Neural progenitor cell (in vitro differentiated cells): ENCODE measurements around the gene KITLG. TPM values are rescaled to one million over a fixed set of nuclear protein-coding genes. Genes with fewer than 3 reads are reported as not detected.
A peak's percentile ranks its signal among the peaks of the same experiment; 100 is the strongest.

ENCODE experiments used
- DNase-seq: peaks from one replicate; pipeline ENCODE4 v3.0.0-alpha.2; 2016; ENCODE audit warnings: low spot score
- H2AFZ ChIP-seq: fragments of 200-600 bp; sonication (generic); replicated peaks from 2 replicates; pipeline ENCODE4 v1.6.1; 2016; ENCODE audit warnings: antibody characterized with exemption
- H3F3A ChIP-seq: fragments of 200-600 bp; sonication (generic); 2 replicates; pipeline ENCODE4 v1.6.1; 2016; ENCODE audit warnings: antibody characterized with exemption, low read depth
- H3K27ac ChIP-seq: fragments of 200-600 bp; sonication (generic); 2 replicates; pipeline ENCODE4 v1.5.1; 2016; ENCODE audit warnings: mild to moderate bottlenecking
- H3K27me3 ChIP-seq: fragments of 200-600 bp; sonication (generic); 2 replicates; pipeline ENCODE4 v1.6.1; 2016; ENCODE audit warnings: mild to moderate bottlenecking, moderate library complexity
- H3K36me3 ChIP-seq: fragments of 200-600 bp; sonication (generic); 2 replicates; pipeline ENCODE4 v1.5.1; 2016
- H3K4me1 ChIP-seq: fragments of 200-600 bp; sonication (generic); 2 replicates; pipeline ENCODE4 v1.6.1; 2016; ENCODE audit warnings: mixed run types
- H3K4me2 ChIP-seq: fragments of 200-600 bp; sonication (generic); 2 replicates; pipeline ENCODE4 v1.6.1; 2016
- H3K4me3 ChIP-seq: fragments of 200-600 bp; sonication (generic); 2 replicates; pipeline ENCODE4 v1.5.1; 2016
- H3K79me2 ChIP-seq: fragments of 200-600 bp; sonication (generic); 2 replicates; pipeline ENCODE4 v1.6.1; 2016; ENCODE audit warnings: low read depth
- H3K9ac ChIP-seq: fragments of 200-600 bp; sonication (generic); 2 replicates; pipeline ENCODE4 v1.6.1; 2016
- H3K9me3 ChIP-seq: fragments of 200-600 bp; sonication (generic); 2 replicates; pipeline ENCODE4 v1.5.1; 2016; ENCODE audit warnings: low read depth
- H4K20me1 ChIP-seq: fragments of 200-600 bp; sonication (generic); 2 replicates; pipeline ENCODE4 v1.6.1; 2016; ENCODE audit warnings: low read depth
- H3K27ac Mint-ChIP-seq: 3 replicates; pipeline ENCODE4 v1.8.0; 2021; ENCODE audit warnings: mixed read lengths
- H3K27me3 Mint-ChIP-seq: 2 replicates; pipeline ENCODE4 v1.8.0; 2022; ENCODE audit warnings: low read depth, mild to moderate bottlenecking, inconsistent platforms, moderate library complexity, mixed read lengths; ENCODE audit not compliant: insufficient read depth
- H3K36me3 Mint-ChIP-seq: 3 replicates; pipeline ENCODE4 v1.8.0; 2021; ENCODE audit warnings: mixed read lengths
- H3K4me1 Mint-ChIP-seq: 3 replicates; pipeline ENCODE4 v1.8.0; 2021; ENCODE audit warnings: mixed read lengths
- H3K4me3 Mint-ChIP-seq: 3 replicates; pipeline ENCODE4 v1.8.0; 2021; ENCODE audit warnings: mild to moderate bottlenecking, moderate library complexity, mixed read lengths
- H3K9me3 Mint-ChIP-seq: 3 replicates; pipeline ENCODE4 v1.8.0; 2020; ENCODE audit warnings: mixed read lengths
- CTCF ChIP-seq: fragments of 200-600 bp; sonication (generic); IDR thresholded peaks from 2 replicates; pipeline ENCODE4 v1.5.1; 2017; ENCODE audit warnings: antibody characterized with exemption, mild to moderate bottlenecking
- EZH2 ChIP-seq: fragments of 200-600 bp; sonication (generic); IDR thresholded peaks from 2 replicates; pipeline ENCODE4 v1.6.1; 2017; ENCODE audit warnings: antibody characterized with exemption, mild to moderate bottlenecking, moderate library complexity
- EZH2phosphoT487 ChIP-seq: fragments of 200-600 bp; sonication (generic); IDR thresholded peaks from 2 replicates; pipeline ENCODE4 v1.6.1; 2017; ENCODE audit warnings: antibody characterized with exemption
- total RNA-seq: library from RNA; depleted of rRNA; stranded (reverse); fragments of >200 nt; gene quantifications from 2 replicates; pipeline ENCODE4 v1.2.3, GENCODE V29; 2015; ENCODE audit warnings: low replicate concordance

Gene KITLG
- total RNA-seq, 1 donor from 2014 or later: 1.0 TPM

- H3K9ac ChIP-seq: no peak overlapping the region
- DNase-seq: peak; percentile 33
- peaks cover 29% of the 10 kb centered on the region for H3K4me1 Mint-ChIP-seq
- H3K36me3 Mint-ChIP-seq: peaks cover 2% of the 10 kb centered on the region
- H3K4me2 ChIP-seq: no peak overlapping the region
- no peaks in the 10 kb centered on the region for H3K36me3 ChIP-seq
- H3K27me3 Mint-ChIP-seq: peaks cover 4% of the 10 kb centered on the region
- TF ChIP-seq EZH2 (no peak), CTCF (no peak), EZH2phosphoT487 (no peak)
- no peak overlapping the region for H3K27ac ChIP-seq
- peak overlapping the region; percentile 22 for H3K4me3 Mint-ChIP-seq
- H3K27me3 ChIP-seq: no peaks in the 10 kb centered on the region
- H2AFZ ChIP-seq: no peak overlapping the region
- no peaks in the 10 kb centered on the region for H3K9me3 ChIP-seq
- peaks cover 19% of the 10 kb centered on the region for H3K4me1 ChIP-seq
- H3F3A ChIP-seq: no peaks in the 10 kb centered on the region
- H3K79me2 ChIP-seq: no peaks in the 10 kb centered on the region
- no peaks in the 10 kb centered on the region for H4K20me1 ChIP-seq
- H3K4me3 ChIP-seq: no peak overlapping the region
- peak overlapping the region; percentile 21 for H3K27ac Mint-ChIP-seq
- peaks cover 10% of the 10 kb centered on the region for H3K9me3 Mint-ChIP-seq
These were observed 43.7 kb upstream of the KITLG start for GRCh38 chr12:88623777-88624548.

- no peaks in the 10 kb centered on the region for H3K9me3 ChIP-seq
- no peaks in the 10 kb centered on the region for H3K27me3 ChIP-seq
- no peak for DNase-seq
- Mint-ChIP-seq H3K4me3 (no peak overlapping the region), H3K27ac (no peak overlapping the region), H3K27me3 (peaks cover 14% of the 10 kb centered on the region), H3K36me3 (peaks cover 2% of the 10 kb centered on the region), H3K9me3 (peaks cover 12% of the 10 kb centered on the region), H3K4me1 (no peaks in the 10 kb centered on the region)
- no peaks in the 10 kb centered on the region for H3K36me3 ChIP-seq
- H3K9ac ChIP-seq: no peak overlapping the region
- H3K4me2 ChIP-seq: no peak overlapping the region
- H3K4me3 ChIP-seq: no peak overlapping the region
- H3F3A ChIP-seq: no peaks in the 10 kb centered on the region
- no peak overlapping the region for H3K27ac ChIP-seq
- H3K4me1 ChIP-seq: no peaks in the 10 kb centered on the region
- TF ChIP-seq CTCF (no peak), EZH2 (no peak)
- H4K20me1 ChIP-seq: no peaks in the 10 kb centered on the region
- no peaks in the 10 kb centered on the region for H3K79me2 ChIP-seq
- no peak overlapping the region for H2AFZ ChIP-seq
These were observed 37.1 kb upstream of the KITLG start for GRCh38 chr12:88617352-88617751.

GRCh38 chr12:88615490-88615889 is 35.2 kb upstream of the KITLG start:
- Mint-ChIP-seq H3K27ac (no peak overlapping the region), H3K4me3 (no peak overlapping the region), H3K9me3 (peaks cover 6% of the 10 kb centered on the region), H3K4me1 (no peaks in the 10 kb centered on the region), H3K27me3 (peaks cover 11% of the 10 kb centered on the region), H3K36me3 (no peaks in the 10 kb centered on the region)
- Histone ChIP-seq H3K4me1 (no peaks in the 10 kb centered on the region), H3F3A (no peaks in the 10 kb centered on the region), H3K27me3 (no peaks in the 10 kb centered on the region), H3K79me2 (no peaks in the 10 kb centered on the region), H3K4me3 (no peak overlapping the region), H3K9ac (no peak overlapping the region), H3K4me2 (no peak overlapping the region), H2AFZ (no peak overlapping the region), H4K20me1 (no peaks in the 10 kb centered on the region), H3K36me3 (no peaks in the 10 kb centered on the region), H3K9me3 (no peaks in the 10 kb centered on the region), H3K27ac (no peak overlapping the region)
- DNase-seq: no peak
- no peak for TF ChIP-seq EZH2phosphoT487
- no peak for TF ChIP-seq CTCF
- TF ChIP-seq EZH2: no peak
